Osteoblast (primary cell): Measurements from ENCODE around the gene BEGAIN. TPM values are rescaled to one million over a fixed set of nuclear protein-coding genes. Genes with fewer than 3 reads are reported as not detected.

ENCODE experiments used
- DNase-seq: peaks from one replicate; pipeline ENCODE4 v3.0.0; 2011; ENCODE audit warnings: low spot score, mixed read lengths; ENCODE audit not compliant: insufficient read length; ENCODE audit errors: missing footprints
- H2AFZ ChIP-seq: 2 replicates; pipeline ENCODE4 v1.6.0; 2011; ENCODE audit warnings: mild to moderate bottlenecking, low read length
- H3K27ac ChIP-seq: 2 replicates; pipeline ENCODE4 v1.5.1; 2011; ENCODE audit warnings: mild to moderate bottlenecking, low read depth, low read length, moderate library complexity
- H3K27me3 ChIP-seq: 2 replicates; pipeline ENCODE4 v1.6.0; 2012; ENCODE audit warnings: mild to moderate bottlenecking, control low read depth, inconsistent platforms, low read length, moderate library complexity; ENCODE audit not compliant: insufficient read depth
- H3K36me3 ChIP-seq: 2 replicates; pipeline ENCODE4 v1.5.1; 2011; ENCODE audit warnings: mild to moderate bottlenecking, low read length, control low read depth, moderate library complexity; ENCODE audit not compliant: insufficient read depth
- H3K4me1 ChIP-seq: 2 replicates; pipeline ENCODE4 v1.5.1; 2011; ENCODE audit warnings: mild to moderate bottlenecking, low read length, control low read depth, moderate library complexity; ENCODE audit not compliant: insufficient read depth
- H3K4me2 ChIP-seq: 2 replicates; pipeline ENCODE4 v1.6.0; 2011; ENCODE audit warnings: mild to moderate bottlenecking, low read length; ENCODE audit not compliant: insufficient read depth
- H3K4me3 ChIP-seq: fragments of 200-600 bp; sonication (generic); 3 replicates; pipeline ENCODE4 v1.5.1; 2012; ENCODE audit warnings: mild to moderate bottlenecking, low read length, inconsistent platforms; ENCODE audit not compliant: insufficient read depth
- H3K79me2 ChIP-seq: 2 replicates; pipeline ENCODE4 v1.6.0; 2012; ENCODE audit warnings: mild to moderate bottlenecking, low read length, control low read depth, inconsistent platforms; ENCODE audit not compliant: insufficient read depth
- H3K9me3 ChIP-seq: 2 replicates; pipeline ENCODE4 v1.5.1; 2011; ENCODE audit warnings: low read depth, low read length, control low read depth
- H4K20me1 ChIP-seq: 2 replicates; pipeline ENCODE4 v1.6.0; 2012; ENCODE audit warnings: mild to moderate bottlenecking, low read length, control low read depth; ENCODE audit not compliant: insufficient read depth
- CTCF ChIP-seq: IDR thresholded peaks from 2 replicates; pipeline ENCODE4 v1.5.1; 2011; ENCODE audit warnings: mild to moderate bottlenecking, low read depth, low read length, moderate library complexity; ENCODE audit errors: extremely low read depth
- total RNA-seq: library from RNA; depleted of rRNA; stranded (reverse); fragments of >200 nt; gene quantifications from 2 replicates; pipeline ENCODE4 v1.2.3, GENCODE V29; 2012

Gene BEGAIN
- total RNA-seq, 1 donor: 1.1 TPM

- H3K27me3 ChIP-seq: peaks cover 30% of the 10 kb centered on the region
Observed at GRCh38 chr14:100564512-100564911, 22.7 kb downstream of the BEGAIN start.

GRCh38 chr14:100562751-100563150, 24.5 kb downstream of the BEGAIN start:
- no peak overlapping the region for H3K27ac ChIP-seq
- H3K36me3 ChIP-seq: no peaks in the 10 kb centered on the region
- no peak for DNase-seq
- TF ChIP-seq CTCF: no peak
- no peak overlapping the region for H3K4me2 ChIP-seq
- H3K9me3 ChIP-seq: no peaks in the 10 kb centered on the region
- H4K20me1 ChIP-seq: no peaks in the 10 kb centered on the region
- no peak overlapping the region for H2AFZ ChIP-seq
- no peak overlapping the region for H3K4me3 ChIP-seq
- H3K79me2 ChIP-seq: no peaks in the 10 kb centered on the region
- peaks cover 17% of the 10 kb centered on the region for H3K27me3 ChIP-seq
- H3K4me1 ChIP-seq: no peaks in the 10 kb centered on the region

More at GRCh38 chr14:100564512-100564911, 22.7 kb downstream of the BEGAIN start:
- no peak overlapping the region for H3K4me3 ChIP-seq
- H3K4me2 ChIP-seq: no peak overlapping the region
- no peak overlapping the region for H2AFZ ChIP-seq
- no peak overlapping the region for H3K27ac ChIP-seq
- no peak for TF ChIP-seq CTCF
- no peaks in the 10 kb centered on the region for H3K79me2 ChIP-seq
- no peak for DNase-seq
- no peaks in the 10 kb centered on the region for H4K20me1 ChIP-seq
- no peaks in the 10 kb centered on the region for H3K36me3 ChIP-seq
- H3K9me3 ChIP-seq: no peaks in the 10 kb centered on the region
- H3K4me1 ChIP-seq: no peaks in the 10 kb centered on the region

GRCh38 chr14:100561005-100561404, 26.2 kb downstream of the BEGAIN start:
- Histone ChIP-seq H3K36me3 (no peaks in the 10 kb centered on the region), H3K27me3 (peaks cover 5% of the 10 kb centered on the region)
- no peak for DNase-seq

GRCh38 chr14:100560471-100560870, 26.7 kb downstream of the BEGAIN start:
- Histone ChIP-seq H3K36me3 (no peaks in the 10 kb centered on the region), H3K27me3 (peaks cover under 1% of the 10 kb centered on the region)

More at GRCh38 chr14:100561005-100561404, 26.2 kb downstream of the BEGAIN start:
- Histone ChIP-seq H3K4me2 (no peak overlapping the region), H3K79me2 (no peaks in the 10 kb centered on the region), H3K4me3 (no peak overlapping the region), H2AFZ (no peak overlapping the region), H3K4me1 (no peaks in the 10 kb centered on the region), H3K27ac (no peak overlapping the region), H4K20me1 (no peaks in the 10 kb centered on the region), H3K9me3 (no peaks in the 10 kb centered on the region)
- TF ChIP-seq CTCF: no peak

More at GRCh38 chr14:100560471-100560870, 26.7 kb downstream of the BEGAIN start:
- no peaks in the 10 kb centered on the region for H4K20me1 ChIP-seq
- no peaks in the 10 kb centered on the region for H3K4me1 ChIP-seq
- H3K27ac ChIP-seq: no peak overlapping the region
- no peak for DNase-seq
- H3K4me3 ChIP-seq: no peak overlapping the region
- TF ChIP-seq CTCF: no peak
- no peaks in the 10 kb centered on the region for H3K9me3 ChIP-seq
- no peak overlapping the region for H2AFZ ChIP-seq
- H3K4me2 ChIP-seq: no peak overlapping the region
- H3K79me2 ChIP-seq: no peaks in the 10 kb centered on the region
